Hepatocyte (in vitro differentiated cells): ENCODE results near the gene PLD5. TPM values are rescaled to one million over a fixed set of nuclear protein-coding genes. Genes with fewer than 3 reads are reported as not detected.

ENCODE experiments used
- DNase-seq: peaks from one replicate; pipeline ENCODE4 v3.0.0-alpha.2; 2016; ENCODE audit warnings: low spot score
- H2AFZ ChIP-seq: fragments of 200-600 bp; sonication (generic); 2 replicates; pipeline ENCODE4 v1.6.0; 2016; ENCODE audit warnings: antibody characterized with exemption, mild to moderate bottlenecking
- H3K27ac ChIP-seq: fragments of 200-600 bp; sonication (generic); 2 replicates; pipeline ENCODE4 v1.5.1; 2016; ENCODE audit warnings: mild to moderate bottlenecking
- H3K27me3 ChIP-seq: fragments of 200-600 bp; sonication (generic); 2 replicates; pipeline ENCODE4 v1.6.1; 2016
- H3K36me3 ChIP-seq: fragments of 200-600 bp; sonication (generic); replicated peaks from 2 replicates; pipeline ENCODE4 v1.5.1; 2016; ENCODE audit warnings: low read depth; ENCODE audit not compliant: insufficient read depth
- H3K4me1 ChIP-seq: fragments of 200-600 bp; sonication (generic); 2 replicates; pipeline ENCODE4 v1.5.1; 2016; ENCODE audit warnings: mild to moderate bottlenecking, moderate library complexity; ENCODE audit not compliant: insufficient read depth
- H3K4me2 ChIP-seq: fragments of 200-600 bp; sonication (generic); 2 replicates; pipeline ENCODE4 v1.6.0; 2016
- H3K4me3 ChIP-seq: fragments of 200-600 bp; sonication (generic); 2 replicates; pipeline ENCODE4 v1.5.1; 2016; ENCODE audit warnings: mild to moderate bottlenecking
- H3K79me2 ChIP-seq: fragments of 200-600 bp; sonication (generic); 2 replicates; pipeline ENCODE4 v1.6.0; 2017; ENCODE audit warnings: mild to moderate bottlenecking
- H3K9me2 ChIP-seq: fragments of 200-600 bp; sonication (generic); replicated peaks from 2 replicates; pipeline ENCODE4 v1.6.0; 2017; ENCODE audit warnings: mild to moderate bottlenecking; ENCODE audit not compliant: insufficient read depth
- H3K9me3 ChIP-seq: fragments of 200-600 bp; sonication (generic); 2 replicates; pipeline ENCODE4 v1.5.1; 2016; ENCODE audit warnings: low read depth, mild to moderate bottlenecking
- H4K20me1 ChIP-seq: fragments of 200-600 bp; sonication (generic); 2 replicates; pipeline ENCODE4 v1.6.0; 2016; ENCODE audit warnings: mild to moderate bottlenecking; ENCODE audit not compliant: insufficient read depth, poor library complexity, severe bottlenecking
- CTCF ChIP-seq: fragments of 200-600 bp; sonication (generic); IDR thresholded peaks from 2 replicates; pipeline ENCODE4 v1.5.1; 2016; ENCODE audit warnings: antibody characterized with exemption, mild to moderate bottlenecking; ENCODE audit not compliant: poor library complexity
- EZH2 ChIP-seq: fragments of 200-600 bp; sonication (generic); IDR thresholded peaks from 2 replicates; pipeline ENCODE4 v1.6.1; 2016; ENCODE audit warnings: antibody characterized with exemption, mild to moderate bottlenecking, borderline replicate concordance
- EZH2phosphoT487 ChIP-seq: fragments of 200-600 bp; sonication (generic); IDR thresholded peaks from one replicate; pipeline ENCODE4 v1.6.1; 2018; ENCODE audit warnings: antibody characterized with exemption, mild to moderate bottlenecking, low read depth, moderate library complexity; ENCODE audit not compliant: unreplicated experiment, severe bottlenecking
- WGBS: methylation state at CpG from one replicate; pipeline ENCODE4 v1.1.6; 2016; ENCODE audit warnings: low lambda C conversion rate; ENCODE audit errors: missing lambda C conversion rate; 5-methylcytosine and 5-hydroxymethylcytosine counted together
- polyA plus RNA-seq: library from polyadenylated mRNA; unstranded; fragments of >200 nt; fragmentation: Nextera tagmentation; extraction: Ambion mirVana; gene quantifications from 2 replicates; pipeline ENCODE4 v1.2.1, GENCODE V29; 2016
- total RNA-seq: library from RNA; depleted of rRNA; stranded (reverse); fragments of >200 nt; gene quantifications from 2 replicates; pipeline ENCODE4 v1.2.3, GENCODE V29; 2014

Gene PLD5
- total and polyA plus RNA-seq, 2 experiments from 2014 or later = 0.33 to 0.58 TPM

GRCh38 chr1:242456726-242457269 is 67.7 kb downstream of the PLD5 start:
- Histone ChIP-seq H3K4me1 (no peaks in the 10 kb centered on the region), H3K9me3 (no peaks in the 10 kb centered on the region), H3K4me2 (peak overlapping the region; percentile 61), H3K9me2 (no peaks in the 10 kb centered on the region), H3K79me2 (no peaks in the 10 kb centered on the region), H3K36me3 (no peaks in the 10 kb centered on the region), H3K4me3 (no peak overlapping the region), H4K20me1 (no peaks in the 10 kb centered on the region), H3K27ac (no peak overlapping the region), H2AFZ (no peak overlapping the region), H3K27me3 (no peaks in the 10 kb centered on the region)
- TF ChIP-seq CTCF (no peak), EZH2 (no peak), EZH2phosphoT487 (no peak)
- 66% methylated on average over 11 of the region's 11 CpGs for WGBS
- DNase-seq = no peak

- no peaks in the 10 kb centered on the region for H4K20me1 ChIP-seq
- no peak for DNase-seq
- no peaks in the 10 kb centered on the region for H3K4me1 ChIP-seq
- H3K27ac ChIP-seq = no peak overlapping the region
- H3K4me2 ChIP-seq = no peak overlapping the region
- H3K9me2 ChIP-seq = no peaks in the 10 kb centered on the region
- WGBS = 0% methylated on average over 1 of the region's 1 CpG
- no peaks in the 10 kb centered on the region for H3K36me3 ChIP-seq
- H3K27me3 ChIP-seq = no peaks in the 10 kb centered on the region
- no peak overlapping the region for H2AFZ ChIP-seq
- H3K4me3 ChIP-seq = no peak overlapping the region
- H3K79me2 ChIP-seq = no peaks in the 10 kb centered on the region
- no peaks in the 10 kb centered on the region for H3K9me3 ChIP-seq
- TF ChIP-seq EZH2phosphoT487 = no peak
- no peak for TF ChIP-seq CTCF
- TF ChIP-seq EZH2 = no peak
Observed at GRCh38 chr1:242455052-242455361, 69.5 kb downstream of the PLD5 start.

GRCh38 chr1:242454262-242455051 is 70.0 kb downstream of the PLD5 start:
- peak; percentile 59 for DNase-seq
- H3K27ac ChIP-seq = no peak overlapping the region

More at GRCh38 chr1:242454262-242455051, 70.0 kb downstream of the PLD5 start:
- 37% methylated on average over 9 of the region's 9 CpGs for WGBS
- no peak overlapping the region for H3K4me3 ChIP-seq
- no peaks in the 10 kb centered on the region for H3K79me2 ChIP-seq
- no peaks in the 10 kb centered on the region for H3K4me1 ChIP-seq
- no peaks in the 10 kb centered on the region for H3K36me3 ChIP-seq
- no peak overlapping the region for H2AFZ ChIP-seq
- TF ChIP-seq EZH2phosphoT487 = no peak
- peak; percentile 79 for TF ChIP-seq CTCF
- no peaks in the 10 kb centered on the region for H3K9me2 ChIP-seq
- no peaks in the 10 kb centered on the region for H3K9me3 ChIP-seq
- H3K27me3 ChIP-seq = no peaks in the 10 kb centered on the region
- H3K4me2 ChIP-seq = no peak overlapping the region
- H4K20me1 ChIP-seq = no peaks in the 10 kb centered on the region
